Activated naive CD4-positive, alpha-beta T cell (primary cell): ENCODE measurements around the gene CLTCL1.

Source experiments
- DNase-seq, 4 experiments: peaks; one replicate each; lab custom pipeline; 2025; lab: John Stamatoyannopoulos, UW

The CLTCL1 gene

DNA sequence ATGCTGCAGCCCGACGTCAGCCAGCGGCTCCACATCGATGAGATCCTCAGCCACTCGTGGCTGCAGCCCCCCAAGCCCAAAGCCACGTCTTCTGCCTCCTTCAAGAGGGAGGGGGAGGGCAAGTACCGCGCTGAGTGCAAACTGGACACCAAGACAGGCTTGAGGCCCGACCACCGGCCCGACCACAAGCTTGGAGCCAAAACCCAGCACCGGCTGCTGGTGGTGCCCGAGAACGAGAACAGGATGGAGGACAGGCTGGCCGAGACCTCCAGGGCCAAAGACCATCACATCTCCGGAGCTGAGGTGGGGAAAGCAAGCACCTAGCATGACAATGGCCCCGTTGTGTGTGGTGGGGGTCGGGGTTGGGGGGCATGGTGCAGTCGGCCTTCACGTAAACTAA lies 159.4 kb downstream of the CLTCL1 start:
- no peak for DNase-seq

DNA sequence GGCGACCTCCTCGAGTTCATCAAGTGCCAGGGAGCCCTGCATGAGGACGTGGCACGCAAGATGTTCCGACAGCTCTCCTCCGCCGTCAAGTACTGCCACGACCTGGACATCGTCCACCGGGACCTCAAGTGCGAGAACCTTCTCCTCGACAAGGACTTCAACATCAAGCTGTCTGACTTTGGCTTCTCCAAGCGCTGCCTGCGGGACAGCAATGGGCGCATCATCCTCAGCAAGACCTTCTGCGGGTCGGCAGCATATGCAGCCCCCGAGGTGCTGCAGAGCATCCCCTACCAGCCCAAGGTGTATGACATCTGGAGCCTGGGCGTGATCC lies 159.9 kb downstream of the CLTCL1 start:
- DNase-seq = no peak

DNA sequence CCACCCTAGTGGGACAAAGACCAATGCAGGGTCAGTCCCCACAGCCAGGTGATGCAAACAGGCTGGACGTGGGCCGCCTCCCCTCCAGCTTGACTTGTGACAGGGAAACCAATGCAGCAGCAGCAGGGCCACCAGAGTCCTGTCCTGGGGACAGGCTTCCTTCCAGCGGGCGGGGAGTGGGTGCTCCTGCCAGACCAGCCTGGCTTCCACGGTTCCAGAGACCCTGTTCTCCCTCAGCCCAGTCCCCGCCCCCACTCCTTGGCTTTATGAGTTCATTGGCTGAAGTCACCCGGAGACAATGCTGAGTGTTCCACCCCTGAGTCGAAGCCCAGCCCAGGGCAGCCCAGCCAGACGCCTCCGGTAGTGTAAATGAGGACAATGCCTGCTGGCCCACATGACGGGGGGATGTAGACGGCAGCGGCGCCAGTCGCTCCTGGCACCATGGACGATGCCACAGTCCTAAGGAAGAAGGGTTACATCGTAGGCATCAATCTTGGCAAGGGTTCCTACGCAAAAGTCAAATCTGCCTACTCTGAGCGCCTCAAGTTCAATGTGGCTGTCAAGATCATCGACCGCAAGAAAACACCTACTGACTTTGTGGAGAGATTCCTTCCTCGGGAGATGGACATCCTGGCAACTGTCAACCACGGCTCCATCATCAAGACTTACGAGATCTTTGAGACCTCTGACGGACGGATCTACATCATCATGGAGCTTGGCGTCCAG lies 160.4 kb downstream of the CLTCL1 start, which contains the start of gene TSSK2:
TSSK2 (plus strand) TSS at position 350 of the 726 bp plus-strand sequence; CDS start at position 442, 92 bp downstream.
- DNase-seq = no peak

- no peak for DNase-seq
Observed at GRCh38 chr22:19129871-19130270, 161.6 kb downstream of the CLTCL1 start.
